HepG2 (cell line): ENCODE results near the gene GATA3. TPM values are rescaled to one million over a fixed set of nuclear protein-coding genes. Genes with fewer than 3 reads are reported as not detected.
A peak's percentile ranks its signal among the peaks of the same experiment; 100 is the strongest.

Experiments
- ATAC-seq: fragments of 200-7000 bp; cut with Tn5 transposase; 3 replicates; pipeline ENCODE4 v1.9.1; 2020; ENCODE audit warnings: mild to moderate bottlenecking, moderate library complexity
- BruUV-seq: library from RNA; stranded (reverse); fragments of 400-500 nt; replicated peaks from 2 replicates; lab custom pipeline; 2021; lab: Mats Ljungman, UMichigan
- CTCF ChIA-PET: fragments of 300-600 bp; formaldehyde crosslinking; extraction: SDS; loops from one replicate; lab custom pipeline; 2021; ENCODE audit warnings: low total read pairs, inconsistent platforms, low intra/inter-chr PET ratio; lab: Yijun Ruan, JAX
- POLR2A ChIA-PET: fragments of 350-600 bp; sonication (Branson Sonifier 250); formaldehyde crosslinking; loops from one replicate; lab custom pipeline; 2020; ENCODE audit warnings: antibody characterized with exemption, inconsistent platforms; lab: Yijun Ruan, JAX
- DNase-seq: peaks from one replicate; pipeline ENCODE4 v3.0.0-alpha.2; 2015; ENCODE audit warnings: low spot score
- FAIRE-seq: peaks from 3 replicates; lab custom pipeline; 2011; peaks lifted over from hg19 to GRCh38; lab: Jason Lieb, UNC
- H2AFZ ChIP-seq: one replicate; pipeline ENCODE4 v1.6.1; 2011; ENCODE audit warnings: low read length, inconsistent platforms
- H3K27ac ChIP-seq: fragments of 300-600 bp; 3 replicates; pipeline ENCODE4 v1.8.0; 2011; ENCODE audit warnings: mixed run types, mild to moderate bottlenecking, mixed read lengths, low read length, inconsistent platforms; ENCODE audit not compliant: insufficient read depth; ENCODE audit errors: extremely low read length
- H3K27me3 ChIP-seq, 2 experiments: fragments of 200-600 bp in 1 of 2; 2 replicates in 1 of 2; 3 replicates in 1 of 2; pipeline versions ENCODE4 v1.6.0 to v1.8.0; 2011; ENCODE audit warnings: low read length in 2 of 2, mild to moderate bottlenecking in 2 of 2, moderate library complexity in 2 of 2, inconsistent platforms in 1 of 2; ENCODE audit not compliant: insufficient read depth in 2 of 2, control insufficient read depth in 1 of 2
- H3K36me3 ChIP-seq, 2 experiments: fragments of 200-600 bp in 1 of 2; replicated peaks in 1 of 2; 2 replicates in 1 of 2; 3 replicates in 1 of 2; pipeline versions ENCODE4 v1.5.1 to v1.8.0; 2011; ENCODE audit warnings: low read length in 2 of 2, inconsistent platforms in 1 of 2; ENCODE audit not compliant: insufficient read depth in 2 of 2, control insufficient read depth in 1 of 2
- H3K4me1 ChIP-seq: 2 replicates; pipeline ENCODE4 v1.5.1; 2012; ENCODE audit warnings: low read length, inconsistent platforms; ENCODE audit not compliant: insufficient read depth
- H3K4me2 ChIP-seq: 2 replicates; pipeline ENCODE4 v1.6.0; 2011; ENCODE audit warnings: low read depth, low read length, inconsistent platforms
- H3K4me3 ChIP-seq, 3 experiments: fragments of 200-600 bp in 1 of 3; sonication (generic), shearing (Covaris generic) in 1 of 3; replicated peaks in 1 of 3; 2 replicates each; pipeline ENCODE4 v1.5.1; 2011 to 2016; ENCODE audit warnings: low read length in 3 of 3, inconsistent platforms in 2 of 3, low read depth in 2 of 3, mild to moderate bottlenecking in 2 of 3, control low read depth in 1 of 3, mixed read lengths in 1 of 3; ENCODE audit not compliant: insufficient read depth in 1 of 3
- H3K79me2 ChIP-seq: one replicate; pipeline ENCODE4 v1.6.1; 2011; ENCODE audit warnings: low read length, inconsistent platforms; ENCODE audit not compliant: insufficient read depth
- H3K9ac ChIP-seq: 2 replicates; pipeline ENCODE4 v1.6.0; 2011; ENCODE audit warnings: mild to moderate bottlenecking, low read depth, low read length, inconsistent platforms; ENCODE audit not compliant: insufficient read depth
- H3K9me3 ChIP-seq: 2 replicates; pipeline ENCODE4 v1.5.1; 2012; ENCODE audit warnings: mild to moderate bottlenecking, low read length
- H4K20me1 ChIP-seq: 2 replicates; pipeline ENCODE4 v1.6.0; 2011; ENCODE audit warnings: inconsistent platforms, mild to moderate bottlenecking, low read length, moderate library complexity; ENCODE audit not compliant: insufficient read depth
- AKAP8 ChIP-seq: sonication (generic); formaldehyde crosslinking; IDR thresholded peaks from 2 replicates; pipeline ENCODE4 v1.5.1; 2020; ENCODE audit warnings: mild to moderate bottlenecking, missing genetic modification reagents
- ASH2L ChIP-seq: fragments of 300-600, 200-600 bp; sonication (generic); IDR thresholded peaks from 2 replicates; pipeline ENCODE4 v1.7.0; 2017; ENCODE audit warnings: low read depth, mild to moderate bottlenecking, moderate library complexity, mixed read lengths, low read length; ENCODE audit not compliant: insufficient read length
- ATF7 ChIP-seq, 2 experiments: fragments of 450-650 bp in 1 of 2; sonication (generic) in 1 of 2; formaldehyde crosslinking in 1 of 2; IDR thresholded peaks; 2 replicates each; pipeline versions ENCODE4 v1.4.0 to v1.6.1; 2016 to 2020; ENCODE audit warnings: antibody characterized with exemption in 1 of 2, mild to moderate bottlenecking in 1 of 2, missing genetic modification reagents in 1 of 2
- CCDC6 ChIP-seq: sonication (generic); formaldehyde crosslinking; IDR thresholded peaks from 2 replicates; pipeline ENCODE4 v1.8.1; 2022; ENCODE audit warnings: mild to moderate bottlenecking, missing genetic modification reagents, moderate library complexity
- CREB1 ChIP-seq, 2 experiments: fragments of 450-650 bp in 1 of 2; IDR thresholded peaks; 2 replicates each; pipeline ENCODE4 v1.6.1; 2016 to 2017; ENCODE audit warnings: control low read depth in 1 of 2, mild to moderate bottlenecking in 1 of 2, missing compliant biosample characterization in 1 of 2, missing genetic modification characterization in 1 of 2
- NFYB ChIP-seq: sonication (generic); formaldehyde crosslinking; IDR thresholded peaks from 2 replicates; pipeline ENCODE4 v1.4.0; 2020; ENCODE audit warnings: missing genetic modification reagents
- WGBS: methylation state at CpG from one replicate; pipeline ENCODE4 v1.1.6; 2017; ENCODE audit warnings: low lambda C conversion rate; 5-methylcytosine and 5-hydroxymethylcytosine counted together
- in situ Hi-C: cut with HindIII; loops from 2 replicates; pipeline ENCODE4 v1.10.0; 2017; ENCODE audit warnings: low pct_unique_long_range_greater_than_20kb; ENCODE audit not compliant: extremely low pct_ligation_motif_present
- intact Hi-C: fragments of 100-400 bp; cut with micrococcal nuclease; formaldehyde crosslinking; loops from one replicate; pipeline ENCODE4 v1.10.0; 2022; ENCODE audit not compliant: unreplicated experiment
- polyA plus RNA-seq, 8 experiments: library from polyadenylated mRNA; depleted of rRNA in 3 of 8; stranded (reverse) in 7 of 8; unstranded in 1 of 8; fragments of >200 nt; fragmentation: Illumina TruSeq in 4 of 8; extraction: Trizol in 4 of 8; gene quantifications; 2 replicates each; pipeline versions ENCODE4 v1.2.1 to v1.2.3, GENCODE V29; 2011 to 2016; ENCODE audit warnings: low read depth in 4 of 8, missing spikeins in 1 of 8, mixed read lengths in 1 of 8; ENCODE audit not compliant: insufficient read depth in 1 of 8
- total RNA-seq, 5 experiments: library from RNA; depleted of rRNA; stranded (reverse); fragments of >200 nt; fragmentation: Illumina TruSeq; extraction: Trizol; gene quantifications; 2 replicates each; pipeline ENCODE4 v1.2.3, GENCODE V29; 2016; ENCODE audit warnings: low read depth in 1 of 5
- TF ChIP-seq, protein P1 (sequence below): sonication (generic); formaldehyde crosslinking; IDR thresholded peaks from 2 replicates; pipeline ENCODE4; 2020; ENCODE audit warnings: missing genetic modification reagents, mild to moderate bottlenecking, borderline replicate concordance
- TF ChIP-seq, protein P2 (sequence below): sonication (generic); formaldehyde crosslinking; IDR thresholded peaks from 2 replicates; pipeline ENCODE4 v1.4.0; 2020; ENCODE audit warnings: mild to moderate bottlenecking, missing genetic modification reagents

The GATA3 gene
- total and polyA plus RNA-seq, 2 of the 13 experiments (the other 11 are each of a cell fraction or from before 2014, with no cell fraction given), result not detected

DNA sequence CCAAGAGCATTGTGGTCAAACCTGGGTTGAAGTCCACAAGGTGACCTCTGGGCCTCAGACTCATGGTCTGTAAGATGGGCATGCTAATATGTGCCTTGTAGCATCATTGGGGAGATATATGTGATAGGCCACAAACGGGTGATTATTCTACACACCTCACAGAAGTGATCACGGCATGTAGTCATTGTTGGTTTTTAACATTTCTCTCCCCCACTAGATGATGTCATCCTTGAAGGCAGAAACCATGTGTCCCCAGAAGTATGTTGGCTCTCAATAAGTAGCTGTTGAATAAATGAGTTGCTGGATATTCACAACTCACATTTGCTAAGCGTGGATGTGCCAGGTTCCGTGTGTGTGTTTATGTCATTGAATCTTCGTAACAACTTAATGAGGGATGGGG lies 42.4 kb downstream of the GATA3 start:
- Histone ChIP-seq H3K27me3 (peaks cover 2 to 20% of the 10 kb centered on the region in 2 experiments; a peak in 3 of 5 replicates), H3K4me2 (no peak overlapping the region), H3K79me2 (no peaks in the 10 kb centered on the region), H3K9me3 (no peaks in the 10 kb centered on the region), H3K4me1 (no peaks in the 10 kb centered on the region), H3K27ac (no peak overlapping the region), H4K20me1 (no peaks in the 10 kb centered on the region), H3K36me3 (no peaks in the 10 kb centered on the region), H3K4me3 (no peak overlapping the region), H3K9ac (no peak overlapping the region), H2AFZ (no peak overlapping the region)
- in situ Hi-C loops, result no loop called here
- TF ChIP-seq CCDC6 (no peak), CREB1 (IDR thresholded peaks at IDR 0.05) (0 out of 2 replicates have a peak, but pooled peaks have one; percentile 10), CREB1 (CRISPR knock-in tag; IDR thresholded peaks at IDR 0.05) (no peak), AKAP8 (no peak), NFYB (CRISPR knock-in tag) (no peak), ATF7 (IDR thresholded peaks at IDR 0.05) (peak; percentile 88), ATF7 (CRISPR knock-in tag; IDR thresholded peaks at IDR 0.05) (no peak), ASH2L (no peak)
- TF ChIP-seq, protein P1, sequence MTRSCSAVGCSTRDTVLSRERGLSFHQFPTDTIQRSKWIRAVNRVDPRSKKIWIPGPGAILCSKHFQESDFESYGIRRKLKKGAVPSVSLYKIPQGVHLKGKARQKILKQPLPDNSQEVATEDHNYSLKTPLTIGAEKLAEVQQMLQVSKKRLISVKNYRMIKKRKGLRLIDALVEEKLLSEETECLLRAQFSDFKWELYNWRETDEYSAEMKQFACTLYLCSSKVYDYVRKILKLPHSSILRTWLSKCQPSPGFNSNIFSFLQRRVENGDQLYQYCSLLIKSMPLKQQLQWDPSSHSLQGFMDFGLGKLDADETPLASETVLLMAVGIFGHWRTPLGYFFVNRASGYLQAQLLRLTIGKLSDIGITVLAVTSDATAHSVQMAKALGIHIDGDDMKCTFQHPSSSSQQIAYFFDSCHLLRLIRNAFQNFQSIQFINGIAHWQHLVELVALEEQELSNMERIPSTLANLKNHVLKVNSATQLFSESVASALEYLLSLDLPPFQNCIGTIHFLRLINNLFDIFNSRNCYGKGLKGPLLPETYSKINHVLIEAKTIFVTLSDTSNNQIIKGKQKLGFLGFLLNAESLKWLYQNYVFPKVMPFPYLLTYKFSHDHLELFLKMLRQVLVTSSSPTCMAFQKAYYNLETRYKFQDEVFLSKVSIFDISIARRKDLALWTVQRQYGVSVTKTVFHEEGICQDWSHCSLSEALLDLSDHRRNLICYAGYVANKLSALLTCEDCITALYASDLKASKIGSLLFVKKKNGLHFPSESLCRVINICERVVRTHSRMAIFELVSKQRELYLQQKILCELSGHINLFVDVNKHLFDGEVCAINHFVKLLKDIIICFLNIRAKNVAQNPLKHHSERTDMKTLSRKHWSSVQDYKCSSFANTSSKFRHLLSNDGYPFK (CRISPR knock-in tag), result no peak
- TF ChIP-seq, protein P2, sequence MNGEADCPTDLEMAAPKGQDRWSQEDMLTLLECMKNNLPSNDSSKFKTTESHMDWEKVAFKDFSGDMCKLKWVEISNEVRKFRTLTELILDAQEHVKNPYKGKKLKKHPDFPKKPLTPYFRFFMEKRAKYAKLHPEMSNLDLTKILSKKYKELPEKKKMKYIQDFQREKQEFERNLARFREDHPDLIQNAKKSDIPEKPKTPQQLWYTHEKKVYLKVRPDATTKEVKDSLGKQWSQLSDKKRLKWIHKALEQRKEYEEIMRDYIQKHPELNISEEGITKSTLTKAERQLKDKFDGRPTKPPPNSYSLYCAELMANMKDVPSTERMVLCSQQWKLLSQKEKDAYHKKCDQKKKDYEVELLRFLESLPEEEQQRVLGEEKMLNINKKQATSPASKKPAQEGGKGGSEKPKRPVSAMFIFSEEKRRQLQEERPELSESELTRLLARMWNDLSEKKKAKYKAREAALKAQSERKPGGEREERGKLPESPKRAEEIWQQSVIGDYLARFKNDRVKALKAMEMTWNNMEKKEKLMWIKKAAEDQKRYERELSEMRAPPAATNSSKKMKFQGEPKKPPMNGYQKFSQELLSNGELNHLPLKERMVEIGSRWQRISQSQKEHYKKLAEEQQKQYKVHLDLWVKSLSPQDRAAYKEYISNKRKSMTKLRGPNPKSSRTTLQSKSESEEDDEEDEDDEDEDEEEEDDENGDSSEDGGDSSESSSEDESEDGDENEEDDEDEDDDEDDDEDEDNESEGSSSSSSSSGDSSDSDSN (CRISPR knock-in tag), result no peak
- FAIRE-seq (no peak), DNase-seq (no peak), ATAC-seq (no peak)
- WGBS, result 35% methylated on average over 5 of the region's 5 CpGs
- intact Hi-C loops, result no loop called here
- ChIA-PET POLR2A (no interaction called here), CTCF (no interaction called here)
- no TSS peak for BruUV-seq
